ENCODE measurements around the gene SIPA1L3.

Gene SIPA1L3

GRCh38 chr19:37980419-37981170 lies 73.6 kb downstream of the SIPA1L3 start:
- DNase-seq, result no peak

- peak; percentile 40 for DNase-seq
Observed at GRCh38 chr19:37981785-37982475, 74.9 kb downstream of the SIPA1L3 start.

- DNase-seq, result no peak
Observed at GRCh38 chr19:37982655-37983054, 75.6 kb downstream of the SIPA1L3 start.

GRCh38 chr19:37983153-37983552 lies 76.1 kb downstream of the SIPA1L3 start:
- no peak for DNase-seq

- DNase-seq, result no peak
Observed at GRCh38 chr19:37983916-37984315, 76.9 kb downstream of the SIPA1L3 start.

- peak; percentile 54 for DNase-seq
Observed at GRCh38 chr19:37986048-37986750, 79.2 kb downstream of the SIPA1L3 start.

GRCh38 chr19:37987356-37988332 lies 80.6 kb downstream of the SIPA1L3 start:
- DNase-seq, result no peak

- peak; percentile 40 for DNase-seq
Observed at GRCh38 chr19:37988758-37989635, 82.0 kb downstream of the SIPA1L3 start.

- DNase-seq, result no peak
Observed at GRCh38 chr19:37989855-37990254, 82.8 kb downstream of the SIPA1L3 start.

- no peak for DNase-seq
Observed at GRCh38 chr19:37990362-37990761, 83.4 kb downstream of the SIPA1L3 start.

- no peak for DNase-seq
Observed at GRCh38 chr19:37991176-37991835, 84.3 kb downstream of the SIPA1L3 start.

GRCh38 chr19:37991841-37992248 lies 84.8 kb downstream of the SIPA1L3 start:
- DNase-seq, result no peak

GRCh38 chr19:37992761-37993160 lies 85.8 kb downstream of the SIPA1L3 start:
- DNase-seq, result no peak

GRCh38 chr19:37994823-37995130 lies 87.8 kb downstream of the SIPA1L3 start:
- DNase-seq, result no peak

GRCh38 chr19:37995346-37995745 lies 88.3 kb downstream of the SIPA1L3 start:
- no peak for DNase-seq

GRCh38 chr19:37997911-37998344 lies 90.9 kb downstream of the SIPA1L3 start:
- no peak for DNase-seq

GRCh38 chr19:37998801-37999308 lies 91.8 kb downstream of the SIPA1L3 start:
- no peak for DNase-seq

GRCh38 chr19:37999309-38000213 lies 92.6 kb downstream of the SIPA1L3 start:
- no peak for DNase-seq

GRCh38 chr19:38001158-38001781 lies 94.3 kb downstream of the SIPA1L3 start:
- DNase-seq, result no peak
